K562 (cell line): ENCODE data around the gene OR3A3. TPM values are rescaled to one million over a fixed set of nuclear protein-coding genes. Genes with fewer than 3 reads are reported as not detected.
"Not testable (repeated sequence)": the region's sequence is repeated elsewhere in the genome, so short reads cannot be mapped to it uniquely, and the experiment has no call there.

ENCODE experiments used
- ATAC-seq: fragments of 200-7000 bp; cut with Tn5 transposase; 3 replicates; pipeline ENCODE4 v1.9.1; 2020; ENCODE audit warnings: moderate library complexity
- BruUV-seq: library from RNA; stranded (reverse); fragments of 400-500 nt; replicated peaks from 2 replicates; lab custom pipeline; 2021; lab: Mats Ljungman, UMichigan
- CTCF ChIA-PET: fragments of 300-600 bp; formaldehyde crosslinking; extraction: SDS; loops from one replicate; lab custom pipeline; 2021; ENCODE audit warnings: low intra/inter-chr PET ratio; lab: Yijun Ruan, JAX
- POLR2A ChIA-PET: fragments of 300-600, 350-650 bp; sonication (Branson Sonifier 250); formaldehyde crosslinking; extraction: SDS; loops from one replicate; lab custom pipeline; 2021; ENCODE audit warnings: antibody characterized with exemption, inconsistent platforms; lab: Yijun Ruan, JAX
- DNase-seq, 4 experiments: peaks; one replicate each; pipeline versions ENCODE4 v3.0.0 to v3.0.0-alpha.2; 2011 to 2018; ENCODE audit warnings: low spot score in 3 of 4, mixed read lengths in 3 of 4; ENCODE audit errors: extremely low read depth in 1 of 4
- FAIRE-seq: peaks from 2 replicates; lab custom pipeline; 2011; peaks lifted over from hg19 to GRCh38; lab: Jason Lieb, UNC
- H2AFZ ChIP-seq: 2 replicates; pipeline ENCODE4 v1.6.0; 2011; ENCODE audit warnings: low read depth, low read length, control low read depth, inconsistent platforms
- H3K27ac ChIP-seq: fragments of 200-600 bp; 3 replicates; pipeline ENCODE4 v1.8.0; 2011; ENCODE audit warnings: low read depth, mild to moderate bottlenecking, control low read depth, inconsistent platforms, low read length, moderate library complexity, mixed read lengths; ENCODE audit errors: extremely low read depth
- H3K27me3 ChIP-seq, 2 experiments: fragments of 300-600 bp in 1 of 2; 2 replicates in 1 of 2; 3 replicates in 1 of 2; pipeline versions ENCODE4 v1.6.0 to v1.8.0; 2011; ENCODE audit warnings: inconsistent platforms in 2 of 2, low read length in 2 of 2, mild to moderate bottlenecking in 1 of 2, mixed read lengths in 1 of 2, moderate library complexity in 1 of 2; ENCODE audit not compliant: control insufficient read depth in 2 of 2, insufficient read depth in 2 of 2
- H3K36me3 ChIP-seq: fragments of 300-600 bp; 3 replicates; pipeline ENCODE4 v1.8.0; 2011; ENCODE audit warnings: mild to moderate bottlenecking, low read length, inconsistent platforms; ENCODE audit not compliant: control insufficient read depth, insufficient read depth
- H3K4me1 ChIP-seq, 2 experiments: fragments of 200-600 bp in 1 of 2; replicated peaks in 1 of 2; 2 replicates in 1 of 2; 3 replicates in 1 of 2; pipeline versions ENCODE4 v1.5.1 to v1.8.0; 2011; ENCODE audit warnings: inconsistent platforms in 2 of 2, low read length in 2 of 2, mild to moderate bottlenecking in 1 of 2, mixed read lengths in 1 of 2, moderate library complexity in 1 of 2; ENCODE audit not compliant: control insufficient read depth in 2 of 2, insufficient read depth in 2 of 2
- H3K4me2 ChIP-seq: 2 replicates; pipeline ENCODE4 v1.6.1; 2011; ENCODE audit warnings: low read length, control low read depth, inconsistent platforms, mixed read lengths; ENCODE audit not compliant: insufficient read depth
- H3K4me3 ChIP-seq: fragments of 200-600 bp; sonication (generic), shearing (Covaris generic); 2 replicates; pipeline ENCODE4 v1.5.1; 2016; ENCODE audit warnings: control low read depth, inconsistent platforms
- H3K79me2 ChIP-seq: fragments of 200-600 bp; 3 replicates; pipeline ENCODE4 v1.8.0; 2011; ENCODE audit warnings: low read length, inconsistent platforms; ENCODE audit not compliant: control insufficient read depth, insufficient read depth
- H3K9ac ChIP-seq, 2 experiments: 2 replicates each; pipeline versions ENCODE4 v1.6.0 to v1.6.1; 2011; ENCODE audit warnings: low read depth in 2 of 2, low read length in 2 of 2, control low read depth in 1 of 2, inconsistent platforms in 1 of 2, mild to moderate bottlenecking in 1 of 2, mixed read lengths in 1 of 2; ENCODE audit not compliant: insufficient read depth in 1 of 2
- H3K9me1 ChIP-seq: one replicate; pipeline ENCODE4 v1.6.0; 2011; ENCODE audit warnings: inconsistent platforms, mild to moderate bottlenecking, low read length, moderate library complexity; ENCODE audit not compliant: control insufficient read depth, insufficient read depth
- H3K9me3 ChIP-seq: replicated peaks from 2 replicates; pipeline ENCODE4 v1.5.1; 2011; ENCODE audit warnings: low read depth, low read length, inconsistent platforms; ENCODE audit not compliant: control insufficient read depth, insufficient read depth
- H4K20me1 ChIP-seq: replicated peaks from 2 replicates; pipeline ENCODE4 v1.6.1; 2011; ENCODE audit warnings: low read length, inconsistent platforms, mixed read lengths; ENCODE audit not compliant: control insufficient read depth, insufficient read depth
- EHMT2 ChIP-seq: fragments of 450-650 bp; IDR thresholded peaks from 2 replicates; pipeline ENCODE4 v1.6.1; 2018; ENCODE audit warnings: antibody characterized with exemption
- MIER1 ChIP-seq: fragments of 450-650 bp; IDR thresholded peaks from 2 replicates; pipeline ENCODE4 v1.6.1; 2016; ENCODE audit warnings: antibody characterized with exemption, mild to moderate bottlenecking, low read depth
- REST ChIP-seq, 2 experiments: fragments of 450-650 bp; formaldehyde crosslinking in 1 of 2; IDR thresholded peaks; 2 replicates each; pipeline versions ENCODE4 v1.4.0 to v1.6.1; 2014 to 2020; ENCODE audit warnings: mild to moderate bottlenecking in 2 of 2, borderline replicate concordance in 1 of 2, low read depth in 1 of 2
- WGBS: fragments of 100-300 bp; shearing (Covaris generic); methylation state at CpG from one replicate; pipeline ENCODE4 v1.1.6; 2016; ENCODE audit warnings: low coverage, mixed read lengths; ENCODE audit not compliant: insufficient coverage; ENCODE audit errors: missing lambda C conversion rate; 5-methylcytosine and 5-hydroxymethylcytosine counted together
- in situ Hi-C: fragments of 300-500 bp; cut with MboI; formaldehyde crosslinking; loops from 4 replicates; pipeline ENCODE4 v1.15.0; 2018; ENCODE audit warnings: inconsistent platforms, mixed read lengths
- intact Hi-C: fragments of 100-400 bp; cut with micrococcal nuclease; formaldehyde crosslinking; loops from 2 replicates; pipeline ENCODE4 v1.14.2; 2022
- polyA plus RNA-seq, 8 experiments: library from polyadenylated mRNA; depleted of rRNA in 4 of 8; stranded (reverse) in 5 of 8; unstranded in 3 of 8; fragments of >200 nt; fragmentation: Nextera tagmentation in 2 of 8; fragmentation: Illumina TruSeq in 1 of 8; extraction: Ambion mirVana in 2 of 8; extraction: Trizol in 1 of 8; gene quantifications; 2 replicates each; pipeline versions ENCODE4 v1.2.1 to v1.2.3, GENCODE V29; 2011 to 2014; ENCODE audit warnings: inconsistent platforms in 1 of 8, missing spikeins in 1 of 8
- total RNA-seq, 7 experiments: library from RNA; depleted of rRNA in 6 of 7; stranded (reverse); fragments of >200 nt in 6 of 7; fragmentation: Illumina TruSeq in 2 of 7; extraction: Trizol in 2 of 7; gene quantifications; 2 replicates each; pipeline versions ENCODE4 v1.2.1 to v1.2.3, GENCODE V29; 2011 to 2021; ENCODE audit warnings: low replicate concordance in 1 of 7
- TF ChIP-seq, protein P1 (sequence below), 2 experiments: fragments of 450-650 bp; IDR thresholded peaks; 2 replicates each; pipeline ENCODE4 v1.6.1; 2018; ENCODE audit warnings: mild to moderate bottlenecking in 2 of 2, low read depth in 1 of 2; ENCODE audit not compliant: partially characterized antibody in 2 of 2

Gene OR3A3
- total and polyA plus RNA-seq, 9 of the 15 experiments (the other 6 are each of a cell fraction or from before 2014, with no cell fraction given) = not detected

DNA sequence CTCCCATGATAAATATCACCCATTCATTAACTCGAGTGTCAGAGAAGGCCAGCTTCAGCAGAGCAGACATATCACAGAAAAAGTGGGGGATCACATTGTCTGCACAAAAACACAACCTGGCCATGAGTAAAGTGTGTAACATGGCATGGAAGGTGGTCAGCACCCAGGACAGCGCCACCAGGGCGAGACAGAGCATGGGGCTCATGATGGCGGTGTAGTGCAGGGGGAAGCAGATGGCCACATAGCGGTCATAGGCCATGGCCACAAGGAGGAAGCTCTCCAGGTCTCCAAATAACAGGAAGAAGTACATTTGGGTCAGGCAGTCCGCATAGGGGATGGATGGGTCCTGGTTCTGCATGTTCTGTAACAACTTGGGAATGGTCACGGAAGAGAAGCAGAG lies 13.4 kb upstream of the OR3A3 start:
- TF ChIP-seq EHMT2 (peak; percentile 94), MIER1 (peak; percentile 80), REST (IDR thresholded peaks at IDR 0.05; ENCODE audit: borderline replicate concordance) (peak; percentile 97), REST (CRISPR knock-in tag; IDR thresholded peaks at IDR 0.05; ENCODE audit: low read depth) (peak; percentile 81; the same call in 1 of the 2 replicates)
- TF ChIP-seq, protein P1, sequence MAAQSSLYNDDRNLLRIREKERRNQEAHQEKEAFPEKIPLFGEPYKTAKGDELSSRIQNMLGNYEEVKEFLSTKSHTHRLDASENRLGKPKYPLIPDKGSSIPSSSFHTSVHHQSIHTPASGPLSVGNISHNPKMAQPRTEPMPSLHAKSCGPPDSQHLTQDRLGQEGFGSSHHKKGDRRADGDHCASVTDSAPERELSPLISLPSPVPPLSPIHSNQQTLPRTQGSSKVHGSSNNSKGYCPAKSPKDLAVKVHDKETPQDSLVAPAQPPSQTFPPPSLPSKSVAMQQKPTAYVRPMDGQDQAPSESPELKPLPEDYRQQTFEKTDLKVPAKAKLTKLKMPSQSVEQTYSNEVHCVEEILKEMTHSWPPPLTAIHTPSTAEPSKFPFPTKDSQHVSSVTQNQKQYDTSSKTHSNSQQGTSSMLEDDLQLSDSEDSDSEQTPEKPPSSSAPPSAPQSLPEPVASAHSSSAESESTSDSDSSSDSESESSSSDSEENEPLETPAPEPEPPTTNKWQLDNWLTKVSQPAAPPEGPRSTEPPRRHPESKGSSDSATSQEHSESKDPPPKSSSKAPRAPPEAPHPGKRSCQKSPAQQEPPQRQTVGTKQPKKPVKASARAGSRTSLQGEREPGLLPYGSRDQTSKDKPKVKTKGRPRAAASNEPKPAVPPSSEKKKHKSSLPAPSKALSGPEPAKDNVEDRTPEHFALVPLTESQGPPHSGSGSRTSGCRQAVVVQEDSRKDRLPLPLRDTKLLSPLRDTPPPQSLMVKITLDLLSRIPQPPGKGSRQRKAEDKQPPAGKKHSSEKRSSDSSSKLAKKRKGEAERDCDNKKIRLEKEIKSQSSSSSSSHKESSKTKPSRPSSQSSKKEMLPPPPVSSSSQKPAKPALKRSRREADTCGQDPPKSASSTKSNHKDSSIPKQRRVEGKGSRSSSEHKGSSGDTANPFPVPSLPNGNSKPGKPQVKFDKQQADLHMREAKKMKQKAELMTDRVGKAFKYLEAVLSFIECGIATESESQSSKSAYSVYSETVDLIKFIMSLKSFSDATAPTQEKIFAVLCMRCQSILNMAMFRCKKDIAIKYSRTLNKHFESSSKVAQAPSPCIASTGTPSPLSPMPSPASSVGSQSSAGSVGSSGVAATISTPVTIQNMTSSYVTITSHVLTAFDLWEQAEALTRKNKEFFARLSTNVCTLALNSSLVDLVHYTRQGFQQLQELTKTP (IDR thresholded peaks at IDR 0.05; ENCODE audit: low read depth in 1 of 2, partially characterized antibody in 2 of 2) = peak in 1 of 2 experiments; percentile 29
- H2AFZ ChIP-seq, H3K27me3 ChIP-seq, H4K20me1 ChIP-seq, H3K4me3 ChIP-seq, H3K9me3 ChIP-seq, CTCF ChIA-PET, intact Hi-C loops, H3K36me3 ChIP-seq, H3K9me1 ChIP-seq, H3K79me2 ChIP-seq, FAIRE-seq, H3K27ac ChIP-seq, H3K4me2 ChIP-seq, H3K9ac ChIP-seq, in situ Hi-C loops, BruUV-seq, H3K4me1 ChIP-seq: not testable (repeated sequence)
- 0% methylated on average over 5 of the region's 7 CpGs for WGBS
- POLR2A ChIA-PET = interaction anchor here (0.6 kb wide), 1 partner anchor 385 kb away, joined by 3 read pairs; no protein-coding TSS in a partner anchor
- peak; percentile 66; the same call in 2 of the 3 replicates for ATAC-seq
- DNase-seq = peak in 1 of 4 experiments; percentile 6
